PC-3 (cell line): ENCODE results near the gene ANKRD2.

Experiments
- EZH2 ChIP-seq: fragments of 300-600 bp; sonication (generic); IDR thresholded peaks from one replicate; pipeline ENCODE4 v1.6.1; 2017; ENCODE audit warnings: antibody characterized with exemption, mild to moderate bottlenecking, low read length; ENCODE audit not compliant: unreplicated experiment
- EZH2phosphoT487 ChIP-seq: fragments of 300-600 bp; sonication (generic); IDR thresholded peaks from 2 replicates; pipeline ENCODE4 v1.6.1; 2018; ENCODE audit warnings: mild to moderate bottlenecking, antibody characterized with exemption, low read length, borderline replicate concordance
- TF ChIP-seq, protein P1 (sequence below): fragments of 300-600 bp; sonication (generic); conservative IDR thresholded peaks from 2 replicates; pipeline ENCODE4 v1.5.1; 2017; ENCODE audit warnings: antibody characterized with exemption, low read depth, mild to moderate bottlenecking, low read length

DNA sequence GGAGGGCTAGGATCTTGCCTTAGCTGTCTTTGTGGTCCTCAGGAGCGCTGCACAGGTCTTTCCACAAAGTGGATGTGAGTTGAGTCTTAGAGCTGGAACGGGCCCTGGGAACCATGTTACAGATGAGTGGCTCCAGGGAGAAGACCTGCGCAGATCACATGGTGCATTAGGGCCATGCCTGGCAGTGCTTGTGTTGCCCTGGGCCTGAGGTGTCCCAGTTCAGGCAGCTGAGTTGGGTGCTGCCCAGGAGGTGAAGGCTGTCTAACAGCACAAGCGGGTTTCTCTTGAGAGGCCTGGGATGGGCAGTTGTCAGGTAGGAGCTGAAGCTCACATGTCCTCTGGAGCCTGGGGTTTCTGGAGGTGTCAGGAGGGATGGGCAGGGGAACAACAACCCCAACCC is 33.7 kb upstream of the ANKRD2 start:
- TF ChIP-seq, protein P1, sequence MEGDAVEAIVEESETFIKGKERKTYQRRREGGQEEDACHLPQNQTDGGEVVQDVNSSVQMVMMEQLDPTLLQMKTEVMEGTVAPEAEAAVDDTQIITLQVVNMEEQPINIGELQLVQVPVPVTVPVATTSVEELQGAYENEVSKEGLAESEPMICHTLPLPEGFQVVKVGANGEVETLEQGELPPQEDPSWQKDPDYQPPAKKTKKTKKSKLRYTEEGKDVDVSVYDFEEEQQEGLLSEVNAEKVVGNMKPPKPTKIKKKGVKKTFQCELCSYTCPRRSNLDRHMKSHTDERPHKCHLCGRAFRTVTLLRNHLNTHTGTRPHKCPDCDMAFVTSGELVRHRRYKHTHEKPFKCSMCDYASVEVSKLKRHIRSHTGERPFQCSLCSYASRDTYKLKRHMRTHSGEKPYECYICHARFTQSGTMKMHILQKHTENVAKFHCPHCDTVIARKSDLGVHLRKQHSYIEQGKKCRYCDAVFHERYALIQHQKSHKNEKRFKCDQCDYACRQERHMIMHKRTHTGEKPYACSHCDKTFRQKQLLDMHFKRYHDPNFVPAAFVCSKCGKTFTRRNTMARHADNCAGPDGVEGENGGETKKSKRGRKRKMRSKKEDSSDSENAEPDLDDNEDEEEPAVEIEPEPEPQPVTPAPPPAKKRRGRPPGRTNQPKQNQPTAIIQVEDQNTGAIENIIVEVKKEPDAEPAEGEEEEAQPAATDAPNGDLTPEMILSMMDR, result no peak
- TF ChIP-seq EZH2 (no peak), EZH2phosphoT487 (no peak)
